ENCODE results near the gene ILKAP. TPM values are rescaled to one million over a fixed set of nuclear protein-coding genes. Genes with fewer than 3 reads are reported as not detected.

Gene ILKAP
- total and polyA plus RNA-seq, 4 experiments from 2014 or later, result 44.4 to 87.8 (median 63.2) TPM

- no peaks in the 10 kb centered on the region for H3K27me3 ChIP-seq (ENCODE audit: insufficient read depth, low read length)
- Mint-ChIP-seq H3K27me3 (no peaks in the 10 kb centered on the region), H3K4me1 (peaks cover 4 to 11% (median 7%) of the 10 kb centered on the region in 4 donors), H3K4me3 (no peak overlapping the region), H3K9me3 (peaks cover 0 to 4% (median 0%) of the 10 kb centered on the region in 8 donors), H3K36me3 (no peaks in the 10 kb centered on the region), H3K27ac (peak overlapping the region in 1 of 7 donors; percentile 5)
- ChIA-PET CTCF (ENCODE audit: partially characterized antibody) (no interaction called here), POLR2A (ENCODE audit: partially characterized antibody) (interaction anchor here (0.6 kb wide), 1 partner anchor 33 kb away, joined by 4 read pairs; no protein-coding TSS in a partner anchor)
- intact Hi-C loops (cut with micrococcal nuclease), result no loop called here
- H3K9me3 ChIP-seq (ENCODE audit: control insufficient read depth in 1 of 2, low read length in 2 of 2), result no peaks in the 10 kb centered on the region
- no peak overlapping the region for H3K27ac ChIP-seq (ENCODE audit: low read depth, low read length)
- no peak overlapping the region for H3K4me3 ChIP-seq (ENCODE audit: low read length in 2 of 2)
- H3K36me3 ChIP-seq (ENCODE audit: insufficient read depth, low read length), result no peaks in the 10 kb centered on the region
- no peak for DNase-seq
- H3K4me1 ChIP-seq (ENCODE audit: insufficient read depth, low read length), result no peaks in the 10 kb centered on the region
Measured at GRCh38 chr2:238141541-238142318, 61.8 kb downstream of the ILKAP start.

- Mint-ChIP-seq H3K27me3 (no peaks in the 10 kb centered on the region), H3K4me1 (peaks cover 4 to 11% (median 7%) of the 10 kb centered on the region in 4 donors), H3K4me3 (no peak overlapping the region), H3K27ac (no peak overlapping the region), H3K9me3 (peaks cover 0 to 4% (median 0%) of the 10 kb centered on the region in 8 donors), H3K36me3 (no peaks in the 10 kb centered on the region)
- Histone ChIP-seq H3K36me3 (ENCODE audit: insufficient read depth, low read length) (no peaks in the 10 kb centered on the region), H3K4me1 (ENCODE audit: insufficient read depth, low read length) (no peaks in the 10 kb centered on the region), H3K4me3 (ENCODE audit: low read length in 2 of 2) (no peak overlapping the region), H3K27ac (ENCODE audit: low read depth, low read length) (no peak overlapping the region), H3K9me3 (ENCODE audit: control insufficient read depth in 1 of 2, low read length in 2 of 2) (no peaks in the 10 kb centered on the region), H3K27me3 (ENCODE audit: insufficient read depth, low read length) (no peaks in the 10 kb centered on the region)
- CTCF ChIA-PET (ENCODE audit: partially characterized antibody), result no interaction called here
- POLR2A ChIA-PET (ENCODE audit: partially characterized antibody), result no interaction called here
- intact Hi-C loops (cut with micrococcal nuclease), result no loop called here
- peak in 1 of 5 donors; percentile 30 for DNase-seq
Measured at GRCh38 chr2:238140721-238141540, 62.6 kb downstream of the ILKAP start.

- intact Hi-C loops (cut with micrococcal nuclease), result no loop called here
- CTCF ChIA-PET (ENCODE audit: partially characterized antibody), result no interaction called here
Measured at GRCh38 chr2:238140040-238140439, 63.5 kb downstream of the ILKAP start.

GRCh38 chr2:238139196-238140039, 64.1 kb downstream of the ILKAP start:
- H3K36me3 Mint-ChIP-seq, result no peaks in the 10 kb centered on the region
- peak in 3 of 5 donors; percentile 12 to 20 (median 15) for DNase-seq
- H3K4me3 Mint-ChIP-seq, result peak overlapping the region in 1 of 8 donors; percentile 6
- no peak overlapping the region for H3K27ac ChIP-seq (ENCODE audit: low read depth, low read length)
- no peaks in the 10 kb centered on the region for H3K9me3 ChIP-seq (ENCODE audit: control insufficient read depth in 1 of 2, low read length in 2 of 2)
- H3K27ac Mint-ChIP-seq, result no peak overlapping the region
- H3K27me3 ChIP-seq (ENCODE audit: insufficient read depth, low read length), result no peaks in the 10 kb centered on the region
- no peaks in the 10 kb centered on the region for H3K4me1 ChIP-seq (ENCODE audit: insufficient read depth, low read length)
- intact Hi-C loops (cut with micrococcal nuclease), result no loop called here
- POLR2A ChIA-PET (ENCODE audit: partially characterized antibody), result no interaction called here
- peaks cover 4 to 11% (median 7%) of the 10 kb centered on the region in 4 donors for H3K4me1 Mint-ChIP-seq
- CTCF ChIA-PET (ENCODE audit: partially characterized antibody), result interaction anchor here (0.5 to 0.9 kb wide), 4 partner anchors 26 to 170 kb away, joined by 3 to 4 read pairs (median 3); no protein-coding TSS in a partner anchor
- peaks cover 0 to 4% (median 0%) of the 10 kb centered on the region in 8 donors for H3K9me3 Mint-ChIP-seq
- H3K36me3 ChIP-seq (ENCODE audit: insufficient read depth, low read length), result no peaks in the 10 kb centered on the region
- H3K27me3 Mint-ChIP-seq, result no peaks in the 10 kb centered on the region
- no peak overlapping the region for H3K4me3 ChIP-seq (ENCODE audit: low read length in 2 of 2)

More at GRCh38 chr2:238140040-238140439, 63.5 kb downstream of the ILKAP start:
- Histone ChIP-seq H3K27ac (ENCODE audit: low read depth, low read length) (no peak overlapping the region), H3K9me3 (ENCODE audit: control insufficient read depth in 1 of 2, low read length in 2 of 2) (no peaks in the 10 kb centered on the region), H3K4me1 (ENCODE audit: insufficient read depth, low read length) (no peaks in the 10 kb centered on the region), H3K36me3 (ENCODE audit: insufficient read depth, low read length) (no peaks in the 10 kb centered on the region), H3K4me3 (ENCODE audit: low read length in 2 of 2) (no peak overlapping the region), H3K27me3 (ENCODE audit: insufficient read depth, low read length) (no peaks in the 10 kb centered on the region)
- H3K9me3 Mint-ChIP-seq, result peaks cover 0 to 4% (median 0%) of the 10 kb centered on the region in 8 donors
- H3K4me3 Mint-ChIP-seq, result peak overlapping the region in 1 of 8 donors; percentile 6
- H3K27me3 Mint-ChIP-seq, result no peaks in the 10 kb centered on the region
- peaks cover 4 to 11% (median 7%) of the 10 kb centered on the region in 4 donors for H3K4me1 Mint-ChIP-seq
- POLR2A ChIA-PET (ENCODE audit: partially characterized antibody), result no interaction called here
- H3K36me3 Mint-ChIP-seq, result no peaks in the 10 kb centered on the region
- no peak for DNase-seq
- H3K27ac Mint-ChIP-seq, result no peak overlapping the region

GRCh38 chr2:238138331-238139195, 64.9 kb downstream of the ILKAP start, which contains the start of gene KLHL30:
Gene KLHL30, plus strand, starts transcription at chr2:238138668. Its CDS starts 2,087 bp downstream, at chr2:238140755.
- H3K36me3 Mint-ChIP-seq, result no peaks in the 10 kb centered on the region
- H3K27me3 ChIP-seq (ENCODE audit: insufficient read depth, low read length), result no peaks in the 10 kb centered on the region
- no peaks in the 10 kb centered on the region for H3K4me1 ChIP-seq (ENCODE audit: insufficient read depth, low read length)
- H3K27me3 Mint-ChIP-seq, result no peaks in the 10 kb centered on the region
- DNase-seq, result peak in 1 of 5 donors; percentile 16
- no peak within 1 kb of the TSS for H3K27ac ChIP-seq (ENCODE audit: low read depth, low read length)
- H3K27ac Mint-ChIP-seq, result no peak within 1 kb of the TSS
- ChIA-PET POLR2A (ENCODE audit: partially characterized antibody) (no interaction called here), CTCF (ENCODE audit: partially characterized antibody) (interaction anchor here (0.5 to 1.1 kb wide), 5 partner anchors 26 to 216 kb away, joined by 3 to 4 read pairs (median 3); no protein-coding TSS in a partner anchor)
- no peaks in the 10 kb centered on the region for H3K9me3 ChIP-seq (ENCODE audit: control insufficient read depth in 1 of 2, low read length in 2 of 2)
- H3K9me3 Mint-ChIP-seq, result peaks cover 0 to 1% (median 0%) of the 10 kb centered on the region in 8 donors
- H3K4me3 Mint-ChIP-seq, result no peak within 1 kb of the TSS
- peaks cover 4 to 8% (median 6%) of the 10 kb centered on the region in 4 donors for H3K4me1 Mint-ChIP-seq
- intact Hi-C loops (cut with micrococcal nuclease), result no loop called here
- no peaks in the 10 kb centered on the region for H3K36me3 ChIP-seq (ENCODE audit: insufficient read depth, low read length)
- H3K4me3 ChIP-seq (ENCODE audit: low read length in 2 of 2), result no peak within 1 kb of the TSS

GRCh38 chr2:238137885-238138284, 65.6 kb downstream of the ILKAP start:
- H3K4me3 ChIP-seq (ENCODE audit: low read length in 2 of 2), result no peak overlapping the region
- no peak overlapping the region for H3K4me3 Mint-ChIP-seq
- no peaks in the 10 kb centered on the region for H3K36me3 ChIP-seq (ENCODE audit: insufficient read depth, low read length)
- no peak overlapping the region for H3K27ac ChIP-seq (ENCODE audit: low read depth, low read length)
- no peaks in the 10 kb centered on the region for H3K27me3 Mint-ChIP-seq
- no peaks in the 10 kb centered on the region for H3K27me3 ChIP-seq (ENCODE audit: insufficient read depth, low read length)
- CTCF ChIA-PET (ENCODE audit: partially characterized antibody), result interaction anchor here (1.1 kb wide), 1 partner anchor 215 kb away, joined by 3 read pairs; no protein-coding TSS in a partner anchor
- intact Hi-C loops (cut with micrococcal nuclease), result no loop called here
- H3K4me1 Mint-ChIP-seq, result peaks cover 4 to 8% (median 6%) of the 10 kb centered on the region in 4 donors
- H3K27ac Mint-ChIP-seq, result no peak overlapping the region
- H3K9me3 ChIP-seq (ENCODE audit: control insufficient read depth in 1 of 2, low read length in 2 of 2), result no peaks in the 10 kb centered on the region
- peaks cover 0 to 1% (median 0%) of the 10 kb centered on the region in 8 donors for H3K9me3 Mint-ChIP-seq
- peak in 1 of 5 donors; percentile 22 for DNase-seq
- POLR2A ChIA-PET (ENCODE audit: partially characterized antibody), result no interaction called here
- H3K36me3 Mint-ChIP-seq, result no peaks in the 10 kb centered on the region
- H3K4me1 ChIP-seq (ENCODE audit: insufficient read depth, low read length), result no peaks in the 10 kb centered on the region
